HL-60 (cell line): ENCODE results near the gene GLB1L.
"Not testable (repeated sequence)": the region's sequence is repeated elsewhere in the genome, so short reads cannot be mapped to it uniquely, and the experiment has no call there.

Experiments
- DNase-seq, 2 experiments: peaks; one replicate each; pipeline ENCODE4 v3.0.0-alpha.2; 2010 to 2020; ENCODE audit warnings: low read depth in 1 of 2, low spot score in 1 of 2
- H3K27ac ChIP-seq: fragments of 250-450 bp; sonication (Bioruptor Pico); replicated peaks from 2 replicates; pipeline ENCODE4 v1.5.1; 2020; ENCODE audit warnings: mild to moderate bottlenecking, moderate library complexity
- H3K27me3 ChIP-seq: fragments of 250-450 bp; sonication (Bioruptor Pico); 2 replicates; pipeline ENCODE4 v1.5.1; 2021; ENCODE audit warnings: mild to moderate bottlenecking, moderate library complexity; ENCODE audit not compliant: insufficient read depth, poor library complexity, severe bottlenecking
- H3K4me3 ChIP-seq: replicated peaks from 2 replicates; pipeline ENCODE4 v1.5.1; 2011; ENCODE audit warnings: mild to moderate bottlenecking, control low read depth, low read length; ENCODE audit not compliant: insufficient read depth
- CTCF ChIP-seq: IDR thresholded peaks from one replicate; pipeline ENCODE4 v1.5.1; 2011; ENCODE audit warnings: low read length, control low read depth, inconsistent platforms; ENCODE audit not compliant: insufficient read depth
- GABPA ChIP-seq: IDR thresholded peaks from 2 replicates; pipeline ENCODE4 v1.6.1; 2012; ENCODE audit warnings: low read depth
- POLR2AphosphoS5 ChIP-seq: IDR thresholded peaks from 2 replicates; pipeline ENCODE4 v1.6.1; 2012; ENCODE audit warnings: low read depth
- SPI1 ChIP-seq: IDR thresholded peaks from 2 replicates; pipeline ENCODE4 v1.6.1; 2012; ENCODE audit warnings: low read depth, mild to moderate bottlenecking, borderline replicate concordance
- TF ChIP-seq, protein P1 (sequence below): IDR thresholded peaks from 2 replicates; pipeline ENCODE4 v1.6.1; 2012; ENCODE audit warnings: low read depth; ENCODE audit not compliant: insufficient replicate concordance

Gene GLB1L

DNA sequence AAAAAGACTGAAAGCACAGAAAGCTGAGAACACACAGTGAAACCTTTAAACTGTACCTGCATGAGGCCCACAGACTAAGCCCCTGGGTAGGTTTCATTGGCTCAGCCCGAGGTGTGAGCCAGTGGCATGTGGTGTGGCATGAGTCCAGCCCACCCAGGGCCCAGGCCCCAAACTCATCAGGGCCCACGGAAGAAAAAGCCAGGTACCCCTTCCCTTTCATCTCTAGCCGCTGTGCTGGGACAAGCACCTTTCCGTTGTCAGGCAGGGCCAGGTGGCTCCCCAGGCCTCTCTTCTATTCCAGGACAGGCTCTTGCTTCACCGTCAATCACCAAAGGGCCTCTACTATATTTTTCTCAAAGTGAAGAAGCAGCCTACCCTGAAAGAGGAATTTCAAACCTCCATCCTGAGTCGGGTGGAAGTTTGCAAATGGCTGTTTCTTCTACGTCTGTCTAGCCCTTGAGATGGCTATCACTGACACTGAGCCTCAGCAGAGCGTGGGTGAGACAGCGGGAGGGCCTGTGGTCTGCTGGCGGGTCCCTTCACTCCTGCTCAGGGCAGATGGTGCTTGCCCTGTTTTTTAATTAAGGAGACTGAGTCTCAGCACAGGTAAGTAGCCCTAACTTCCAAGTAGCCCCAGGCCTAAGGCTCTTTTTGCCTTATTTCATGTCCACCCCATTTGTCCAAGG is 42.5 kb upstream of the GLB1L start:
- no peak overlapping the region for H3K27ac ChIP-seq

GRCh38 chr2:219287116-219287440 is 41.8 kb upstream of the GLB1L start:
- H3K4me3 ChIP-seq, H3K27ac ChIP-seq, H3K27me3 ChIP-seq, DNase-seq: not testable (repeated sequence)

More for the DNA sequence above, 42.5 kb upstream of the GLB1L start:
- peaks cover 5% of the 10 kb centered on the region for H3K27me3 ChIP-seq
- TF ChIP-seq, protein P1, sequence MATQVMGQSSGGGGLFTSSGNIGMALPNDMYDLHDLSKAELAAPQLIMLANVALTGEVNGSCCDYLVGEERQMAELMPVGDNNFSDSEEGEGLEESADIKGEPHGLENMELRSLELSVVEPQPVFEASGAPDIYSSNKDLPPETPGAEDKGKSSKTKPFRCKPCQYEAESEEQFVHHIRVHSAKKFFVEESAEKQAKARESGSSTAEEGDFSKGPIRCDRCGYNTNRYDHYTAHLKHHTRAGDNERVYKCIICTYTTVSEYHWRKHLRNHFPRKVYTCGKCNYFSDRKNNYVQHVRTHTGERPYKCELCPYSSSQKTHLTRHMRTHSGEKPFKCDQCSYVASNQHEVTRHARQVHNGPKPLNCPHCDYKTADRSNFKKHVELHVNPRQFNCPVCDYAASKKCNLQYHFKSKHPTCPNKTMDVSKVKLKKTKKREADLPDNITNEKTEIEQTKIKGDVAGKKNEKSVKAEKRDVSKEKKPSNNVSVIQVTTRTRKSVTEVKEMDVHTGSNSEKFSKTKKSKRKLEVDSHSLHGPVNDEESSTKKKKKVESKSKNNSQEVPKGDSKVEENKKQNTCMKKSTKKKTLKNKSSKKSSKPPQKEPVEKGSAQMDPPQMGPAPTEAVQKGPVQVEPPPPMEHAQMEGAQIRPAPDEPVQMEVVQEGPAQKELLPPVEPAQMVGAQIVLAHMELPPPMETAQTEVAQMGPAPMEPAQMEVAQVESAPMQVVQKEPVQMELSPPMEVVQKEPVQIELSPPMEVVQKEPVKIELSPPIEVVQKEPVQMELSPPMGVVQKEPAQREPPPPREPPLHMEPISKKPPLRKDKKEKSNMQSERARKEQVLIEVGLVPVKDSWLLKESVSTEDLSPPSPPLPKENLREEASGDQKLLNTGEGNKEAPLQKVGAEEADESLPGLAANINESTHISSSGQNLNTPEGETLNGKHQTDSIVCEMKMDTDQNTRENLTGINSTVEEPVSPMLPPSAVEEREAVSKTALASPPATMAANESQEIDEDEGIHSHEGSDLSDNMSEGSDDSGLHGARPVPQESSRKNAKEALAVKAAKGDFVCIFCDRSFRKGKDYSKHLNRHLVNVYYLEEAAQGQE, result no peak
- TF ChIP-seq POLR2AphosphoS5, result no peak
- no peak for TF ChIP-seq GABPA
- no peak for TF ChIP-seq SPI1
- TF ChIP-seq CTCF, result no peak
- H3K4me3 ChIP-seq, result no peak overlapping the region
- DNase-seq, result no peak

- no peak overlapping the region for H3K4me3 ChIP-seq
- TF ChIP-seq SPI1 (no peak), POLR2AphosphoS5 (no peak), CTCF (no peak), GABPA (no peak)
- TF ChIP-seq, protein P1, result no peak
- no peak overlapping the region for H3K27ac ChIP-seq
- no peak for DNase-seq
- peaks cover 5% of the 10 kb centered on the region for H3K27me3 ChIP-seq
Observed at GRCh38 chr2:219286436-219287115, 41.3 kb upstream of the GLB1L start.

DNA sequence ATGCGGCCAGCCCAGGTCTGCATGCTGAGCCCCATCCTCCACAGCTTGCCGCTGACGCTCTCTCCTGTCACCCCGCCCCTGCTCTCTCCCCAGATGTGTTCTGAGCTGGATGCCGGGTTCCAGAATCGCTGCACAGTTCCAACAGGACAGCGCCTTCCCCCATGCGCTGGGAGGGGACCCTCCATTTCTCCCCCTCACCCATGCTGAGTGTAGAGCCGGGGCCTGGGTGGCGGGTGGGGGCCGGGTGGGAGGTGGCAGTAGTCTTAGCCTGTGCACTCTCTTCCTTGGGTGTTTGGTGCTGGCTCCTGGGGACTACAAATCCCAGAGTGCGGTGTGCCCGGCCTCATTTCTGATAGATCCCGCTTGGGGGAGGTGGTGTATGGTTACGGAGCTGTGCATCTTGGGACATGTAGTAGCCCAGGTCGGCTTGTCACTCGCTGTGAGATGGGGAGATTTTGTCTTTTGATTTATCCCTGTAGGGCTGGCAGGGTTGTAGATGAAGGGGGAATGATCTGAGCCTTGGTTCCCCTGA is 40.7 kb upstream of the GLB1L start:
- no peak for DNase-seq
- no peak overlapping the region for H3K27ac ChIP-seq

More for the DNA sequence above, 40.7 kb upstream of the GLB1L start:
- TF ChIP-seq SPI1, result no peak
- TF ChIP-seq POLR2AphosphoS5, result no peak
- TF ChIP-seq, protein P1, result no peak
- no peak for TF ChIP-seq GABPA
- no peak for TF ChIP-seq CTCF
- Histone ChIP-seq H3K4me3 (no peak overlapping the region), H3K27me3 (no peaks in the 10 kb centered on the region)
